Measurements from ENCODE around the gene PPL.
"Not testable (repeated sequence)": the region's sequence is repeated elsewhere in the genome, so short reads cannot be mapped to it uniquely, and the experiment has no call there.

DNA sequence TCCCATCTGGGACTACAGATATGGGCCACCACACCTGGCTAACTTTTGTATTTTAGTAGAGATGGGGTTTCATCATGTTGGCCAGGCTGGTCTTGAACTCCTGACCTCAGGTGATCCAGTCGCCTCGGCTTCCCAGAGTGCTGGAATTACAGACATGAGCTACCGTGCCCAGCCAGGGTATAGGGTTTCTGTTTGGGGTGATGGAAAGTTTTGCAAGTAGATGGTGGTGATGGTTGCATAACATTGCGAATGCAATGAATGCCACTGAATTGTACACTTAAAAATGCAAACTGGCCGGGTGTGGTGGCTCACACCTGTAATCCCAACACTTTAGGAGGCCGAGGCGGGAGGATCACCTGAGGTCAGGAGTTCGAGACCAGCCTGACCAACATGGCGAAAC lies 40.2 kb downstream of the PPL start:
- not testable (repeated sequence) for TF ChIP-seq CTCF, POLR2A (IDR thresholded peaks at IDR 0.05)

All from right lobe of liver (tissue), 4 donors.